T47D (cell line): Measurements from ENCODE around the gene ANKS3.
A peak's percentile ranks its signal among the peaks of the same experiment; 100 is the strongest.

Source experiments
- DNase-seq, 2 experiments: peaks; one replicate each; pipeline versions ENCODE4 v3.0.0 to v3.0.0-alpha.2; 2011 to 2012; ENCODE audit warnings: low read depth in 1 of 2, low spot score in 1 of 2
- JUND ChIP-seq: IDR thresholded peaks from 2 replicates; pipeline ENCODE4 v1.6.1; 2012; ENCODE audit warnings: low read depth
- in situ Hi-C: cut with HindIII; loops from 2 replicates; pipeline ENCODE4 v1.10.0; 2016; ENCODE audit warnings: low sequenced_read_pairs, low pct_unique_long_range_greater_than_20kb

Gene ANKS3

DNA sequence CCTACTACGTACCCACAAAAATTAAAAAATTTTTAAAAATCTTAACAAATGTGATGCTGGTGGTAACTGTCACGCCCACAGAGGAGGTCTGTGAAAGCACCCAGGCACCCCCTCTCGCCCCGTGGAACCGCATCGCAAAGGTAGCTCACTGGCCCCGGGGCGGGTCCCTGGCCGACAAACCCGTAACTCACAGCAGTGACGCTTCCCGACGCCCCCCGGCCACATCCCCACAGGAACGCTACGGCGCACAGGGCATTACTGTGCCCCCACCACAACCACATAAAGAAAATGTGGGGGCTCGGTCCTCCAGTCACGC, 366 bp downstream of the ANKS3 start:
- in situ Hi-C loops: no loop called here
- TF ChIP-seq JUND: no peak
- no peak for DNase-seq

DNA sequence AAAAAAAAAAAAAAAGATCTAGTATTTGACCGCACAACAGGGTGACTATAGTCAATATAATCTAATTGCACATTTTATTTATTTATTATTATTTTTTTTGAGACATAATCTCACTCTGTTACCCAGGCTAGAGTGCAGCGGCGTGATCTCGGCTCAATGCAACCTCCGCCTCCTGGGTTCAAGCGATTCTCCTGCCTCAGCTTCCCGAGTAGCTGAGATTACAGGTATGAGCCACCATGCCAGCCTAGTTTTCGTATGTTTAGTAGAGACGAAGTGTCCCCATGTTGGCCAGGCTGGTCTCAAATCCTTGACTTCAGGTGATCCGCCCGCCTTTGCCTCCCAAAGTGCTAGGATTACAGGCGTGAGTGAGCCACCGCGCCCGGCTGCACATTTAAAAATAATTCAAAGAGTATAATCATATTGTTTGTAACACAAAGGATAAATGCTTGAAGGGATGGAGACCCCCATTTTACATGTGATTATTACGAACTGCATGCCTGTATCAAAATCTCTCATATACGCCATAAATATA, 794 bp downstream of the ANKS3 start:
- no peak for TF ChIP-seq JUND
- peak in 1 of 2 experiments; percentile 11 for DNase-seq
- in situ Hi-C loops: no loop called here

GRCh38 chr16:4729876-4730275, 4.2 kb downstream of the ANKS3 start:
- no peak for TF ChIP-seq JUND
- in situ Hi-C loops: no loop called here
- no peak for DNase-seq

- DNase-seq: no peak
- in situ Hi-C loops: no loop called here
- no peak for TF ChIP-seq JUND
These were observed 5.4 kb downstream of the ANKS3 start for GRCh38 chr16:4728676-4729075.

DNA sequence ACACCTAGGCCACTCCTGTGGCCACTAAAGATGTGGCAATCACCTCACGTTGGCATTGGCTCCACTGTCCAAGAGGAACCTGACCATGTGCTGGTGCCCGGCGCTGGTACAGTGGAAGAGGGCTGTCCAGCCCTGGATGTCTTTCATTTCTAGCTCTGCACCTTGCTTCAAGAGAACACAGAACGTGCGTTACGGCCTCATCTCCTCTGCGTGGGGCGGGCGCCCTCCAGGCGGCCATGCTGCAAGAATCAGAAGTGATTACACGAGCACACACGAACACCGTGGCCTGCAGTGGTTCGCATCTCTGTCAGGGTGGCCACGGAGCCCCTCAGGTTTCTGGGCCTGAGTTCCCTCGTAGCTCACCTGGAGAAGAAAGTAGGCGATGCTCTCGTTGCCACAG, 7.5 kb downstream of the ANKS3 start:
- DNase-seq: no peak
- TF ChIP-seq JUND: no peak
- in situ Hi-C loops: no loop called here

GRCh38 chr16:4724661-4725270, 9.3 kb downstream of the ANKS3 start:
- TF ChIP-seq JUND: no peak
- in situ Hi-C loops: no loop called here
- DNase-seq: no peak

- no peak for TF ChIP-seq JUND
- in situ Hi-C loops: no loop called here
These were observed 10.9 kb downstream of the ANKS3 start for GRCh38 chr16:4723071-4723767.

GRCh38 chr16:4718466-4718865, 15.6 kb downstream of the ANKS3 start:
- TF ChIP-seq JUND: no peak
- in situ Hi-C loops: no loop called here

More at GRCh38 chr16:4723071-4723767, 10.9 kb downstream of the ANKS3 start:
- no peak for DNase-seq

GRCh38 chr16:4714996-4715395, 19.1 kb downstream of the ANKS3 start:
- no peak for DNase-seq
- in situ Hi-C loops: no loop called here
- no peak for TF ChIP-seq JUND

More at GRCh38 chr16:4718466-4718865, 15.6 kb downstream of the ANKS3 start:
- no peak for DNase-seq

DNA sequence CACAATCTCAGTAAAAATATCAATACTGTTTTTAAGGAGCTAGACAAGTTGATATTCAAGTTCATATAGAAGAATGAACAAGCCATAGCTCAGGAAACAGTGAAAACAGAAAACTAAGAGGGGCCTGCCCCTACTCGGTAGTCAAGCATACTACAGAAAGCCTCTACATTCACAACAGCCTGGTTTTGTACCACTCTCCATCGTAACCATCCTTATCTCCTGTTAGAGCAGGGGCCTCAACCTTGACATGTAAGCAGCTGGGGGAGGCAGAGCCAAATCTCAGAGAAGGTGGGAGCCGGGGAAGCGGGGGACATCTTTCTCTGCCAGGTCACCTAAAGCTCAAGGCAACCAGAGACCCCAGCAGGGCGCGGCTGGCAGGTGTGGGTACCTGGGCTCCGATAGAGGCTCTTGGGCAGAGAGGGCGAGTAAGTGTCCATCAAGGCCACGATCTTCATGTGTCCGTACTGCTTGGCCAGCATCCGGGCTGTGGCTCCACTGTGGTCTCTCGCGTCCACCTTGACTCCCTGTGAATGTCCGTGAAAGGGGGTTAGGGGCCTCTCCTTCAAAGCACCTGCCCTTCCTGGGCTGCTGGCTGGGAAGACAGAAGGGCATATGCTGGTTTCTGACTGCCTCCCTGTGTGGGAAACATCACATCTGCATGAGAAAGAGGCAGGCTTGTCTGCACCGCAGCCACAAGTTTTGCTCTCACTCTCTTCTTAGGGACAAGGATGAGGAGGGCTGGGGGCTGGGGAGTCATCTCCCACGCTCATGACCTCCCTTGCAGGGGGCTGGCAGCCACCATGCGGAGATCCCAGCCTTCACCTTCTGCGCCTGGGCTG, 20.2 kb downstream of the ANKS3 start:
- DNase-seq: no peak
- in situ Hi-C loops: no loop called here
- TF ChIP-seq JUND: no peak

- in situ Hi-C loops: no loop called here
- no peak for DNase-seq
- no peak for TF ChIP-seq JUND
These were observed 24.6 kb downstream of the ANKS3 start for GRCh38 chr16:4709481-4709880.

DNA sequence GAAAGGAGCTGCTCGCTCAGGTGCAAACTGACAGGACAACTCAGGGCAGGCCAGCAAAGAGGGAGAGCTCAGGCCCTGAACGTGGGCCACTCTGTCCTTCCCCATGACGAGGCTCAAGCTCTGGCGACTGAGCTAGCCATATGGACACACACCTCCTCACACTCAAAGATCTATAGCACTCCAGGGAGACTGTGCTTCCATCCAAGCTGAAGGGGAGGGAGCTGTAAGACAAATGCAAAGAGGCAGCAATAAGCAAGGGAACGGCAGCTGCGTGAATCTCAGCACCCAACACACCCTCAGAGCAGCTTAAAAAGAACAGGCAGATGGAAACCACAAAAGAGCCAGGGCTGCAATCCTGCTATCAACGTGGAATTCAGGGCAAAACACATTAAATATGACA, 27.2 kb downstream of the ANKS3 start:
- in situ Hi-C loops: no loop called here
- TF ChIP-seq JUND: no peak
- no peak for DNase-seq

DNA sequence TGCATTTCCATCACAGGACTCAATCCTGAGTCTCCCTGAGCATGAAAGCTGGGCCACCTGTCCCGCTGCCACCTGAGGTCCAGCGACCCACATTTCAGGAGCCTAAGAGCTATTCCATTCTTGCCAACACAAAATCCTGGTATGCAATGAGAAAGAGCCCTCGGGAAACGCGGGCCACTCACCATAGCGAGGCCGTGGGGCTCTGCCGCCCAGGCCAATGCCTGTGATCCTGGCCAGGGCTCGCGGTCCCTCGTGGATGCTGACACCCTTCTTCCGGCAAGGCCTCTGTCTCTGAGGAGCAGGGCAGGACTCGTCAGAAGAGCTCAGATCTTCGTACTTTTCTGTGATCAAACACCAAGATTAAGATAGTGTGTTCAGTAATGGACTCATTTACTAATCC, 29.2 kb downstream of the ANKS3 start:
- DNase-seq: no peak
- no peak for TF ChIP-seq JUND
- in situ Hi-C loops: no loop called here
